CD4-positive, alpha-beta T cell treated with Interleukin-21 for 1 hour (primary cell): ENCODE measurements around the gene SEMA4D.
"Not testable (repeated sequence)": the region's sequence is repeated elsewhere in the genome, so short reads cannot be mapped to it uniquely, and the experiment has no call there.

Source experiments
- DNase-seq: peaks from one replicate; pipeline ENCODE4 v3.0.0-alpha.2; 2020

Gene SEMA4D

GRCh38 chr9:89382026-89382986, 115.6 kb downstream of the SEMA4D start:
- no peak for DNase-seq

GRCh38 chr9:89381308-89381609, 116.7 kb downstream of the SEMA4D start:
- DNase-seq, result no peak

GRCh38 chr9:89380437-89381307, 117.2 kb downstream of the SEMA4D start:
- DNase-seq, result no peak

GRCh38 chr9:89379508-89380115, 118.3 kb downstream of the SEMA4D start:
- no peak for DNase-seq

GRCh38 chr9:89379031-89379430, 118.9 kb downstream of the SEMA4D start:
- no peak for DNase-seq

- no peak for DNase-seq
Observed at GRCh38 chr9:89378541-89378940, 119.4 kb downstream of the SEMA4D start.

- no peak for DNase-seq
Observed at GRCh38 chr9:89377411-89377810, 120.5 kb downstream of the SEMA4D start.

GRCh38 chr9:89376741-89377351, 121.1 kb downstream of the SEMA4D start:
- DNase-seq, result no peak

GRCh38 chr9:89376286-89376685, 121.6 kb downstream of the SEMA4D start:
- no peak for DNase-seq

- DNase-seq, result peak; percentile 36
Observed at GRCh38 chr9:89375191-89375760, 122.6 kb downstream of the SEMA4D start.

- DNase-seq, result no peak
Observed at GRCh38 chr9:89374176-89374575, 123.7 kb downstream of the SEMA4D start.

GRCh38 chr9:89372979-89373378, 124.9 kb downstream of the SEMA4D start:
- no peak for DNase-seq

GRCh38 chr9:89372230-89372816, 125.6 kb downstream of the SEMA4D start:
- peak; percentile 72 for DNase-seq

- not testable (repeated sequence) for DNase-seq
Observed at GRCh38 chr9:89371791-89372190, 126.1 kb downstream of the SEMA4D start.

- DNase-seq, result no peak
Observed at GRCh38 chr9:89370593-89370992, 127.3 kb downstream of the SEMA4D start.

GRCh38 chr9:89368978-89369377, 128.9 kb downstream of the SEMA4D start:
- no peak for DNase-seq

- no peak for DNase-seq
Observed at GRCh38 chr9:89368550-89368949, 129.4 kb downstream of the SEMA4D start.

GRCh38 chr9:89367726-89368437, 130.0 kb downstream of the SEMA4D start:
- DNase-seq, result no peak

GRCh38 chr9:89367281-89367680, 130.6 kb downstream of the SEMA4D start:
- DNase-seq, result no peak

GRCh38 chr9:89366711-89367110, 131.2 kb downstream of the SEMA4D start:
- no peak for DNase-seq

- no peak for DNase-seq
Observed at GRCh38 chr9:89365532-89365912, 132.4 kb downstream of the SEMA4D start.
